CD4-positive, alpha-beta T cell treated with Interferon gamma for 1 hour (primary cell): Measurements from ENCODE around the gene MYO1D.
"Not testable (repeated sequence)": the region's sequence is repeated elsewhere in the genome, so short reads cannot be mapped to it uniquely, and the experiment has no call there.

Experiments
- DNase-seq: peaks from one replicate; pipeline ENCODE4 v3.0.0-alpha.2; 2020

Gene MYO1D

DNA sequence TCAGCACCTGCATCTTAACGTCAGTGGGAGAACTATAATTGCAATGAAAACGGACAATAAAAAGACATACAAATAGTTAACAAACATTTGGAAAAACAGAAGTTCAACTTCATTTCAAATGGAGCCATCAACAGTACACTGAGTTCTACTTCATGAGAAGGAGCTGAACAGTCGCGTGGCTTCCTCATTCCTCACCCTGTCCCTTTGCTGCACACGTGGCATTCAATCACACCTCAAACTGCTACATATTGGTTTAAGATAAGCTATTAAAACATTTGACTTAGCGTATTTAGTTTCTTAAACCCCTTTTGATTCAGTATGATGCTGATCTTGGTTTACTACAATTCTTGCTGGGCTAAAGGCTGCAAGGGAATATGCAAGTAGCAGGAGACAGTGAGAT, 313.3 kb downstream of the MYO1D start:
- DNase-seq, result no peak

GRCh38 chr17:32558997-32559650, 317.8 kb downstream of the MYO1D start:
- no peak for DNase-seq

- no peak for DNase-seq
These were observed 318.5 kb downstream of the MYO1D start for GRCh38 chr17:32558326-32558955.

GRCh38 chr17:32555611-32556310, 321.2 kb downstream of the MYO1D start:
- DNase-seq, result no peak

DNA sequence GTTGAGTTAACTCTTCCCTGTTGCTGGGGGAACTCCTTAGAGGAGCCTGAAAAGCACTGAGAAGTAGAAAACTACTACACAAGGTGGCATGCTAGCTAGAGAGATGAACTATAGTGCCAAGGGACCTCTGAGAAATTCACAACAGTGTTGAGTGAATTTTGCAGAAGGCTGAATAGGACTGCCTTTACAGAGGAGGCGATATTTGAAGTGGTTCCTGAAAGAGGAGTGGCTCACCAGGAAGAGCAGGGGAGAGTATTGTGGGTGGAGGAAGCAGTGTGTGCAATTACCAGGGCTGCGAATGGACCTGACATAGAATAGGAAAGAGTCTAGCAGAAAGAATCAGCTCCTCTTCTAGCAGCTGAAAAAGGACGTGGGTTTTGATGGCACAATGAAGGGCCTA, 323.8 kb downstream of the MYO1D start:
- no peak for DNase-seq

- no peak for DNase-seq
These were observed 324.6 kb downstream of the MYO1D start for GRCh38 chr17:32552280-32552679.

DNA sequence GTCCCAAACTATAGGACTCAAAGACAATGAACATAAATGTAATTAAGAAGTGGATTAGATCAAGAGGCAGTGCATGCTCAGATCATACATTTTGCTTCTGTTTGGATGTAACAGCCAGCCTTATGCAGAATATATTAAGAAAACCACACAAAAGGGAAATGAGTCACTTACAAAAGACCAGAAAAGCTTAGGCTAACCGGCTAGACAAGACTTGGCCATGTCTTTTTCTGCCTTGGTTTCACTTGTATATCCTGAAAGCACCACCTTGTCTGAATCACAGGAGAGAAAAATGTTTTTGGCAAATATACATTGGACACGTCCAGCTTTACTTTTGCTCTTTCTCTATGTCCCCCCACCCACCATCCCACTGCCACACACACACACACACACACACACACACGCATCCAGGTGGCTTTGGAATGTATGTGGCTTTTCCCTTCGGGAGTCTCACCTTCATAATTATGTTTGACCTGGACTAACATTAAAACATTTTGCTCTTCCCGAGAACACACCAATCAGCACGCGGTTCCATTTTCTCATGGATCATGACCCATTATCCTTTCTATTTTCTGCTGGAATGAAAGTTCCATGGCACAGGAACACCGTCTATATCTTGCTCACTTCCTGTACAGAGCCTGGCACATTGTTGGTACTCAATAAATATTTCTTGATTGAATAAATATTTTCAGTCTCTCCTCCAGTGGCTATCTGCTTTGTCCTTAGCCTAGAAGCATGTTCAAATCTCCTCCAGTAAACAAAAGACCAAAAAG, 325.6 kb downstream of the MYO1D start:
- DNase-seq, result no peak

- no peak for DNase-seq
These were observed 327.4 kb downstream of the MYO1D start for GRCh38 chr17:32549559-32549958.

DNA sequence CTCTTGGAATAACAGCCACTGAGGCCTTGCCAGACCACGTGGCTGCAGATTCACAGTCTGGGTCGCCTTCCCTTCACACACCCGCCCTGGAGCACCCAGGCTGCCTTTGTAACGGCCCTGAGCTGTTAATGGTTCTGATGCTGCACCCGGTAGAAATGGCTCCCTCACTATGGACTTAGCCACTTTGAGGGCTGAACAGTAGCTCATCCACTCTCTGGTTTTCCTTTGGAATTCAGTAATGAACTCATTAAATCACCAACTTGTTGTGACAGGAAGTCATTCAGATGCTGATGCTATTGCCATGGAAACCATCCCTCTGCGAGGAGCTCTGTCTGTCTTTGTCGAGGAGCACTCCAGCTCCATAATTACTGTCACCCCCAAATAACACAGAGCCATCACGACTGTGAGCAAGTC, 330.9 kb downstream of the MYO1D start:
- no peak for DNase-seq

GRCh38 chr17:32542186-32542585, 334.7 kb downstream of the MYO1D start:
- DNase-seq, result no peak

DNA sequence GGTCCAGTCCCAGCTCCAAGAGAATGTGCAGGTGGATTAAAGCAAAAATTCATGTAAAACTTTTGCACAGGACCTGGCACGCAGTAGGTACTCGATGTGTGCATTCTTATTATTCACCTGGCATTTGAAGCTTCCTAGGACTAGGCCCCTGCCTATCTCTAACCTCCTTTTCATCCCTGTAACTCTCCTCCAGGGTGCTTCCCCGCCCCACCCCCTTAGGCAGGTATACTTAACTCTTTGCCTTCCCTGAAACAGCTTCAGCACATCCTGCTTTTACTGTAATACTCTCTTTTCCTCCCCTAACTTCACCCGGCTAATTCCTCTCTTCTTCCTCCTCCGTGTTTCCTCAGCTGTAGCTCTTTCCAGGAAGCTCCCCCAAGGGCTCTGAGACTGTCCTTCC, 335.3 kb downstream of the MYO1D start:
- DNase-seq, result no peak

GRCh38 chr17:32536736-32537643, 339.9 kb downstream of the MYO1D start:
- DNase-seq, result no peak

DNA sequence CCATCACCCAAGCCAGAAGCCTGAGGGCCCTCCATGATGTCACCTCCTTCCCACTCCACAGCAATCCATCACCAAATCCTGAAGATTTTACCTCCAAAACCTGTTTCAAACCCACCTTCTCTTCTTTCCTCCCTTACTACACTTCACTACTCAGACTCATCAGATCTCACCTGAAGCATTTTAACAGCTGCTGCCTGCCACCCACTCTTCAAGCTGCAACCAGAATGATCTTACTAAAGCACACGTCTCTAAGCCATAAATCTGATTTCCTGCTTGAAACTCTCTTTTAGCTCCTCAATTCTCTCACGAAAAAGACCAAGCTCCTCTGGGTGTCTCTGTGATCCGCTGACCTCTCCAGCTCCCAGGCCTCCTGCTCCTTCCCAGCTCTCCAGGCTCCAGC, 343.6 kb downstream of the MYO1D start:
- DNase-seq, result no peak

- DNase-seq, result no peak
These were observed 347.3 kb downstream of the MYO1D start for GRCh38 chr17:32529604-32530003.

DNA sequence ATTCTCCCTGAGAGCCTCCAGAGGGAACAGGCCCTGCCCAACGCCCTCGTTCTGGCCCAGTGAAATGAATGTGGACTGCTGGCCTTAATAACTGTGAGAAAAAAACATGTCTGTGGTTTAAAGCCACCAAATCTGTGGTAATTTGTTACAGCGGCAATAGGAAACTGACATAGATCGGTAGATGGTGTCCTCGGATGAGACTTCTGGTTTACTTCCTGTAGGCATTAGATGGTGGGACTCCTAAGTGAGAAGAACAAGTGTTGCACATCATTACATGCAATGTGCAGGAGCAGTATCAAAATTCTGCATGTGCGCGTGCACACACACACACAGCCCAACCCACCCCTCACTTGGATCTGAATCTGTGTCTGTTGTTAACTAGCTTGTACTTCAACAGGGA, 348.1 kb downstream of the MYO1D start:
- no peak for DNase-seq

DNA sequence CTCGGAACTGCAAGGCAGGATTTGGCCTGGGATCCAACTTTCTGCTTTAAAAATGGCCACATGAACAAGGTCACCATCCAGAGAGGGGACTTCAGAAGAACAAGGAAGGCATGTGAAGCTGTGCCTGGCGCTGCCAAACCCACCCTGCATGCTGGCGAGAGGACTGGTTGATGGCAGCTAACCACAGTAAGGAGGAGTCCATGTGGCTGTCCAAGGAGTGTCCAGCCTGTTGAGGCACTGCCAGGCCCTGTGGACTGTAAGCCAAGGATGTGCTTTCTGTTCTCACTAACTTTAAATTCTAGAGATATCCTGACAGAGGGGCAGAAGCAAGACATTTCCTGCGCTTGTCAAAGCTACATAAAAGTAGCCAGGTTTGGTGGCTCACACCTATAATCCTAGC, 349.8 kb downstream of the MYO1D start:
- DNase-seq, result no peak

DNA sequence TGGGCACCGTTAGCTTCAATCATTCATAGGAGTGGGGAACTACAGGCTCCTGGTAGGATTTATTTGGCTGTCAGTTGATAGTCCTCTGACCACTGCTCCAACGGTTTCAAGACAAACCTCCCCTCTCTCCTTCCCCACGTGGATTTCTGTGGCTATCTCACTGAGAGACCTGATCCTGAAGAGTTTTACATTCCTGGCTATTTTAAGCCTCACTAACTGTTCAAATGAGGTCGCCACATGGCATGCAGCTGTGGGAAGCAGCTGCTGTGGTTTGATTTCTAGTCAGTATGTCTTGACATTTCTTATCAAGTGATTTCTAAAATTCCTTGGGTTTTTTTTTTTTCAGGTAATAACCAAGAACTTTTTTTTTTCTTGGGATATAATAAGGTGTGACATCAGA, 351.8 kb downstream of the MYO1D start:
- no peak for DNase-seq

DNA sequence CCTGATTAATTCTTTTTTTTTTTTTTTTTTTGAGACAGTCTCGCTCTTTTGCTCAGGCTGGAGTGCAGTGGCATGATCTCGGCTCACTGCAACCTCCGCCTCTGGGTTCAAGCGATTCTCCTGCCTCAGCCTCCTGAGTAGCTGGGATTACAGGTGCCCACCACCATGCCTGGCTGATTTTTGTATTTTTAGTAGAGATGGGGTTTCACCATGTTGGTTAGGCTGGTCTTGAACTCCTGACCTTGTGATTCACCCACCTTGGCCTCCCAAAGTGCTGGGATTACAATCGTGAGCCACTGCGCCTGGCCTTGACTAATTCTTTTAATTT, 352.4 kb downstream of the MYO1D start:
- DNase-seq, result not testable (repeated sequence)

DNA sequence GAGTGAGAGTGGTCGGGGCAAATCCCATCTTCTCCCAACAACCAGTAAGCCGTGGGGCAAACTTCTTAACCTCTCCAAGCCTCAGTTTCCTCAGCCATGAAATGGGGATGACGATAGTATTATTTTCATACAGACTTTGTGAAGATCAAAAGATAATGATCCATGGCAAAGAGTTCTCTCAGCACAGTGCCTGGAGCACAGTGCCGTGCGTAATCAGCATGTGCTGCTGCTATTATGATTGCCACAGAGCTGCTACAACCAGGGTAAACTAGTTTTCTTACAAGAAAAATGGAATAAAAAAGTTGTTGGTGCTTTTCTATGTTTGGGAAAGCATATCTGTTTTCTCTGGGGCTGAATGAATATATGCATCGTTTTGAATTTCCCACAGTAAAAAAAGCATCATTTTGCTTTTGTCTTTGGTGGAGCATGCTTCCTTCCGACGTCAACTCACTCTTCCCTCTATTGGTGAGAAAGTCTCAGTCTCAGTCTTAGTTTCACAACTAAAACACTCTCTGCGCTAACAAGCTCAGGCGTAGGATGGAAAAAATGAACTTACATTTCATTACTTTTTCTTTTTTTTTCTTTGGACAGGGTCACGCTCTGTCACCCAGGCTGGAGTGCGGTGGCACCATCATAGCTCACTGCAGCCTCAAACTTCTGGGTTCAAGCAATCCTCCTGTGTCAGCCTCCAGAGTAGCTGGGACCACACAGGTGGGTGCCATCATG, 352.9 kb downstream of the MYO1D start:
- no peak for DNase-seq

- no peak for DNase-seq
These were observed 353.8 kb downstream of the MYO1D start for GRCh38 chr17:32523017-32523680.

DNA sequence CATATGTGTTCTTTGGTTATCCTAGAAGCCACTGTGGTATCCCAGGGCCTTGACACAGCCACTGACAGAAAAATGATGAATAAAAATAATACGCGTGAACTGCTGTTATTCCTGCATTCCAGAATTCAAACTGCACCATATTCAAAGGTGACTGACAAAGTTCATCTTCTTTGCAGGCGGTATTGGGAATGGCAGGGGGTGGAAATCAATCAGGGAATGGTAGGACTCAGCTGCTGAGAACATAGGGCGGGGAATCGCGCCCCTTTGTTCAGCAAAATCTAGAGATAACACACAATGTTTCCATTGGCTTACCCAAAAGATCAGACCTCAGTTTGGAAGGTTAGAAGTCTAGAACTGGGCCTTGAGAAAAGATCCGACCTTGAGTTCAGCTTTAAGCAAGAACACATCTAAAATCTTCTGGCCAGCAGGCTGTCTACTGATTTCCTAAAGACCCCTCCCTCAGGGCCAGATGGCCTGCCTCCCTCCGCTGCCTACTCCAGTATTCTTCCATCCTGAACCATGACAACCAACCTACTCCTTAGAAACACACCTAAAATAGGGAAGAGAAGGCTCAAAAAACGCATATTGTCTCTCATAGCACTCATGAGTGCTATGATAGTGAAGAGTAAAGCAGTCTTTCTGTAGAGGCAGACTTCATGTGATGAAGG, 356.1 kb downstream of the MYO1D start:
- no peak for DNase-seq
